Calu3 (cell line): Measurements from ENCODE around the gene CRK. TPM values are rescaled to one million over a fixed set of nuclear protein-coding genes. Genes with fewer than 3 reads are reported as not detected.
A peak's percentile ranks its signal among the peaks of the same experiment; 100 is the strongest.

Experiments
- BruUV-seq: library from RNA; stranded (reverse); fragments of 400-500 nt; replicated peaks from 2 replicates; lab custom pipeline; 2021; lab: Mats Ljungman, UMichigan
- CTCF ChIA-PET: fragments of 300-600 bp; sonication (Branson Sonifier 250); formaldehyde crosslinking; loops from one replicate; lab custom pipeline; 2022; ENCODE audit warnings: antibody characterized with exemption; lab: Charles Lee
- DNase-seq: peaks from one replicate; pipeline ENCODE4 v3.0.0; 2022
- H3K27ac Mint-ChIP-seq: one replicate; pipeline ENCODE4 v1.8.0; 2022; ENCODE audit warnings: mixed read lengths; ENCODE audit not compliant: unreplicated experiment
- H3K27me3 Mint-ChIP-seq: one replicate; pipeline ENCODE4 v1.8.0; 2022; ENCODE audit warnings: mixed read lengths; ENCODE audit not compliant: unreplicated experiment
- H3K36me3 Mint-ChIP-seq: one replicate; pipeline ENCODE4 v1.8.0; 2022; ENCODE audit warnings: mild to moderate bottlenecking, moderate library complexity, mixed read lengths; ENCODE audit not compliant: insufficient read depth, unreplicated experiment
- H3K4me1 Mint-ChIP-seq: one replicate; pipeline ENCODE4 v1.8.0; 2022; ENCODE audit warnings: mild to moderate bottlenecking, low read depth, mixed read lengths; ENCODE audit not compliant: unreplicated experiment
- H3K4me3 Mint-ChIP-seq: one replicate; pipeline ENCODE4 v1.8.0; 2022; ENCODE audit warnings: mild to moderate bottlenecking, low read depth, moderate library complexity, mixed read lengths; ENCODE audit not compliant: unreplicated experiment
- H3K9me3 Mint-ChIP-seq: one replicate; pipeline ENCODE4 v1.8.0; 2022; ENCODE audit warnings: low read depth, mixed read lengths; ENCODE audit not compliant: unreplicated experiment
- CTCF ChIP-seq: fragments of 200-600 bp; IDR thresholded peaks from one replicate; pipeline ENCODE4 v1.8.0; 2022; ENCODE audit warnings: antibody characterized with exemption; ENCODE audit not compliant: unreplicated experiment
- intact Hi-C: fragments of 100-400 bp; cut with micrococcal nuclease; formaldehyde crosslinking; loops from one replicate; pipeline ENCODE4 v1.10.0; 2022; ENCODE audit not compliant: unreplicated experiment
- total RNA-seq: library from RNA; stranded (reverse); gene quantifications from 2 replicates; pipeline ENCODE4 v1.2.3, GENCODE V29; 2022

Gene CRK
- total RNA-seq, 1 experiment from 2014 or later, result 38.9 TPM

- intact Hi-C loops, result no loop called here
- Mint-ChIP-seq H3K9me3 (no peaks in the 10 kb centered on the region), H3K27ac (peak within 1 kb of the TSS; percentile 64), H3K36me3 (peaks cover 34% of the 10 kb centered on the region), H3K4me1 (peaks cover 9% of the 10 kb centered on the region), H3K27me3 (no peaks in the 10 kb centered on the region), H3K4me3 (peak within 1 kb of the TSS; percentile 77)
- CTCF ChIA-PET, result no interaction called here
- TF ChIP-seq CTCF, result no peak
- no peak for DNase-seq
- BruUV-seq, result no TSS peak
Measured at GRCh38 chr17:1492249-1493206, 36.5 kb upstream of the CRK start, which contains the start of gene MYO1C. Gene MYO1C, minus strand, starts transcription at chr17:1492686. Its CDS starts 199 bp downstream, at chr17:1492487.

- no peaks in the 10 kb centered on the region for H3K27me3 Mint-ChIP-seq
- H3K27ac Mint-ChIP-seq, result peak overlapping the region; percentile 64
- no TSS peak for BruUV-seq
- H3K4me3 Mint-ChIP-seq, result peak overlapping the region; percentile 77
- no peaks in the 10 kb centered on the region for H3K9me3 Mint-ChIP-seq
- DNase-seq, result peak; percentile 57
- H3K36me3 Mint-ChIP-seq, result peaks cover 42% of the 10 kb centered on the region
- CTCF ChIA-PET, result no interaction called here
- TF ChIP-seq CTCF, result no peak
- H3K4me1 Mint-ChIP-seq, result peaks cover 9% of the 10 kb centered on the region
- intact Hi-C loops, result no loop called here
Measured at GRCh38 chr17:1491443-1492248, 35.6 kb upstream of the CRK start.

GRCh38 chr17:1490643-1491442 lies 34.8 kb upstream of the CRK start:
- Mint-ChIP-seq H3K4me1 (peaks cover 9% of the 10 kb centered on the region), H3K27ac (peak overlapping the region; percentile 43), H3K9me3 (no peaks in the 10 kb centered on the region), H3K27me3 (no peaks in the 10 kb centered on the region), H3K36me3 (peaks cover 50% of the 10 kb centered on the region), H3K4me3 (peak overlapping the region; percentile 77)
- no peak for TF ChIP-seq CTCF
- intact Hi-C loops, result no loop called here
- DNase-seq, result peak; percentile 64
- no TSS peak for BruUV-seq
- CTCF ChIA-PET, result no interaction called here

GRCh38 chr17:1488826-1489270 lies 32.8 kb upstream of the CRK start:
- Mint-ChIP-seq H3K9me3 (no peaks in the 10 kb centered on the region), H3K27ac (no peak overlapping the region), H3K27me3 (no peaks in the 10 kb centered on the region), H3K4me1 (peaks cover 9% of the 10 kb centered on the region), H3K36me3 (peaks cover 65% of the 10 kb centered on the region), H3K4me3 (peak overlapping the region; percentile 73)
- BruUV-seq, result no TSS peak
- CTCF ChIA-PET, result interaction anchor here (1.2 kb wide), 1 partner anchor 27 kb away, joined by 3 read pairs; no protein-coding TSS in a partner anchor
- intact Hi-C loops, result no loop called here
- no peak for TF ChIP-seq CTCF
- DNase-seq, result no peak
